Esophagus muscularis mucosa (tissue), 4 donors: ENCODE measurements around the gene KIRREL3. TPM values are rescaled to one million over a fixed set of nuclear protein-coding genes. Genes with fewer than 3 reads are reported as not detected.

Experiments
- DNase-seq: peaks from one replicate; pipeline ENCODE4 v3.0.0-alpha.2; 2017; ENCODE audit errors: extremely low spot score
- H3K27ac ChIP-seq, 4 donors: fragments of 200-600 bp; sonication (generic); replicated peaks in 1 of 4; 1 replicate in 3 of 4; 2 replicates in 1 of 4; pipeline ENCODE4 v1.5.1; 2016 to 2019; ENCODE audit warnings: mild to moderate bottlenecking in 1 of 4
- H3K27me3 ChIP-seq, 4 donors: fragments of 200-600 bp; sonication (generic); one replicate each; pipeline versions ENCODE4 v1.5.1 to v1.6.0; 2016 to 2019
- H3K36me3 ChIP-seq, 4 donors: fragments of 200-600 bp; sonication (generic); one replicate each; pipeline ENCODE4 v1.5.1; 2016 to 2019
- H3K4me1 ChIP-seq, 4 donors: fragments of 200-600 bp; sonication (generic); one replicate each; pipeline ENCODE4 v1.5.1; 2016 to 2019
- H3K4me3 ChIP-seq, 4 donors: fragments of 200-600 bp; sonication (generic); 1 replicate in 2 of 4; 2 replicates in 2 of 4; pipeline ENCODE4 v1.5.1; 2016 to 2019; ENCODE audit warnings: mild to moderate bottlenecking in 4 of 4, moderate library complexity in 1 of 4
- H3K9me3 ChIP-seq, 4 donors: fragments of 200-600 bp; sonication (generic); 1 replicate in 3 of 4; 2 replicates in 1 of 4; pipeline ENCODE4 v1.5.1; 2016 to 2019
- CTCF ChIP-seq, 3 experiments: fragments of 200-600 bp in 2 of 3; fragments of 450-650 bp in 1 of 3; sonication (generic) in 2 of 3; IDR thresholded peaks; one replicate each; pipeline ENCODE4 v1.5.1; 2017 to 2019; ENCODE audit warnings: antibody characterized with exemption in 3 of 3, mild to moderate bottlenecking in 2 of 3, moderate library complexity in 1 of 3
- EP300 ChIP-seq: sonication (generic); formaldehyde crosslinking; IDR thresholded peaks from one replicate; pipeline ENCODE4 v1.6.1; 2017; ENCODE audit warnings: antibody characterized with exemption
- POLR2A ChIP-seq: fragments of 450-650 bp; IDR thresholded peaks from one replicate; pipeline ENCODE4 v1.6.1; 2017; ENCODE audit warnings: antibody characterized with exemption, moderate library complexity, mild to moderate bottlenecking, low read depth
- POLR2AphosphoS5 ChIP-seq, 2 donors: sonication (generic); formaldehyde crosslinking; IDR thresholded peaks; one replicate each; pipeline ENCODE4 v1.6.1; 2017; ENCODE audit warnings: antibody characterized with exemption in 2 of 2
- WGBS: methylation state at CpG from one replicate; pipeline ENCODE4 v1.1.5; 2018; 5-methylcytosine and 5-hydroxymethylcytosine counted together
- intact Hi-C: fragments of 100-400 bp; cut with DNase I; formaldehyde crosslinking; loops from one replicate; pipeline ENCODE4 v1.15.1; 2023
- total RNA-seq, 4 donors: library from RNA; depleted of rRNA; stranded (reverse); fragments of >200 nt; gene quantifications; one replicate each; pipeline versions ENCODE4 v1.1.0 to v1.2.1, GENCODE V29; 2016

Gene KIRREL3
- total RNA-seq, 4 donors from 2014 or later, result 1.7 to 6.5 (median 3.1) TPM

GRCh38 chr11:126426820-126427749 lies 573.5 kb downstream of the KIRREL3 start:
- H3K9me3 ChIP-seq, result no peaks in the 10 kb centered on the region
- peak overlapping the region in 3 of 4 donors; percentile 38 to 54 (median 52) for H3K27ac ChIP-seq
- no peak overlapping the region for H3K4me3 ChIP-seq
- 77% methylated on average over 14 of the region's 14 CpGs for WGBS
- no peak for DNase-seq
- no peaks in the 10 kb centered on the region for H3K27me3 ChIP-seq
- TF ChIP-seq POLR2A (no peak), CTCF (IDR thresholded peaks at IDR 0.05) (no peak), EP300 (no peak)
- H3K36me3 ChIP-seq, result no peaks in the 10 kb centered on the region
- peaks cover 10 to 25% (median 20%) of the 10 kb centered on the region in 4 donors for H3K4me1 ChIP-seq
- intact Hi-C loops, result no loop called here

DNA sequence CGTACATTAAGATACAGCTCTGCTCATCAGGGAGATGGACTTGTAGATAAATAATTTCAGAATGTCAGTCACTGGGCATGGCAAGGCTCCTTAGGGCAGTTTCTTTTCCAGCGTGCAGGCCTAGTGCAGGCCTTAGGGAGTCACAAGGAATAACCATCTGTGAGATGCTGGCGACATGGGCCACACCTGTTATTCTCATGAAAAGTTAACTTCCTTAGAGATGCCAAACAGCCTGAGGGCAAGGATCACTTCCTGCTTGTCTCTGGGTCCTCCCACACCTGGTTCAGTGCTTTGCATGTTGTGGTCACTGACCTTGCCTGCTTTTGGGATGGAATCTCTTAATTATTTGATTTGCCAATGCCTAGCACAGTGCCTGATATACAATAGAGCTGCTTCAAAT lies 574.5 kb downstream of the KIRREL3 start:
- TF ChIP-seq POLR2A, result no peak
- TF ChIP-seq POLR2AphosphoS5 (IDR thresholded peaks at IDR 0.05), result no peak
- no peak for TF ChIP-seq EP300
- TF ChIP-seq CTCF (IDR thresholded peaks at IDR 0.05), result no peak
- DNase-seq, result no peak
- no peaks in the 10 kb centered on the region for H3K27me3 ChIP-seq
- no peaks in the 10 kb centered on the region for H3K9me3 ChIP-seq
- 95% methylated on average over 3 of the region's 3 CpGs for WGBS
- no peak overlapping the region for H3K27ac ChIP-seq
- peaks cover 3 to 20% (median 20%) of the 10 kb centered on the region in 4 donors for H3K4me1 ChIP-seq
- H3K4me3 ChIP-seq, result no peak overlapping the region
- intact Hi-C loops, result no loop called here
- H3K36me3 ChIP-seq, result no peaks in the 10 kb centered on the region

DNA sequence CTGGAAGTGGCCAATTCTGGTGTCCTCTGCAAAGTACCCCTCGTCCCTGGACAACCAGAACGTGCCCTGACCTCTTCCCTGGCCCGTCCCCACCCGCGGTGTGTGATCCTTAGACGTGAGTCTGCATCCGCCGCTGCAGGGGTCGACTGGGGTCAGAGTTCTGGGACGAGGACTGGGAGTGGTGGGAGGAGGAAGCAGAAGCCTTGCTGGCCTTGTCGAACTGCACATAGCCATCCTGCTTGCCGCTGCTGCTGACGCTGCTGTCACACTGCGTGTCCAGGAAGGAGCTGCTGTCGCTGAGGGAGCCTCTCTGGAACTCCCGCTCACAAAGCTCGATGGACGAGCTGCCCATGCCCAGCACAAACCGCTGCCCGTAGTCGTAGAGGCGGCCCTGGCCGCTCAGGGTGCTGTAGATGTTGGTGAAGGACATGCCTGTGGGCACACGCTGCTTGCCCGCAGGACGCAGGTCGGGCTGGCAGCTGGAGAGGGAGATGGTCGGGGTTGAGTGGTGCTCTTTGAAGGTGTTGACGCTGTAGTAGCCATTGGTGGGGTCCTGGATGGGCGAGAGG lies 576.0 kb downstream of the KIRREL3 start:
- intact Hi-C loops, result no loop called here
- Histone ChIP-seq H3K4me1 (peaks cover 4 to 32% (median 25%) of the 10 kb centered on the region in 4 donors), H3K27ac (no peak overlapping the region)

DNA sequence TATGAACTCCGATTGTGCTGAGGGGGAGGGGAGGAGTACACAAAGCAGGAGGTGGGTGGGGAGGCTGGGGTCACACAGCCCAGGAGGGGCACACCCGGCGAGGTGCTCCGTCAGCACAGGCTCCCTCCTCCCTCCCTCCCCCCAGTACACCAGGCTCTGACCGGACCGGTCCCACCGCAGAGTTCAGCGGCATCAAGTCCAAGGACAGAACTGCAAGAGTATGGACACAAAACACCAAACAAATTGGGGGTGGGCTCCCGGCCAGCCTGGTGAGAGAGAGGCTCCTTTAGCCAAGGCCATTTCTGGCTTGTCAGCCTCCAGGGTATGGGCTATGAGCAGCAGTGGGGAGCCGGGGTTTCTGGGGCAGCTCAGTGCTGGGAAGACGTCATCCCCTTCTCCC lies 576.8 kb downstream of the KIRREL3 start:
- TF ChIP-seq POLR2A (no peak), CTCF (IDR thresholded peaks at IDR 0.05) (no peak), EP300 (no peak), POLR2AphosphoS5 (IDR thresholded peaks at IDR 0.05) (no peak)
- intact Hi-C loops, result no loop called here
- 77% methylated on average over 3 of the region's 11 CpGs for WGBS
- Histone ChIP-seq H3K27me3 (no peaks in the 10 kb centered on the region), H3K9me3 (no peaks in the 10 kb centered on the region), H3K4me3 (no peak overlapping the region), H3K4me1 (peaks cover 4 to 38% (median 29%) of the 10 kb centered on the region in 4 donors), H3K27ac (no peak overlapping the region), H3K36me3 (no peaks in the 10 kb centered on the region)
- no peak for DNase-seq

More for the DNA sequence above, 576.0 kb downstream of the KIRREL3 start:
- no peaks in the 10 kb centered on the region for H3K36me3 ChIP-seq
- no peak for TF ChIP-seq POLR2AphosphoS5 (IDR thresholded peaks at IDR 0.05)
- TF ChIP-seq EP300, result no peak
- no peak for DNase-seq
- no peak overlapping the region for H3K4me3 ChIP-seq
- H3K9me3 ChIP-seq, result no peaks in the 10 kb centered on the region
- H3K27me3 ChIP-seq, result no peaks in the 10 kb centered on the region
- WGBS, result 85% methylated on average over 17 of the region's 30 CpGs

GRCh38 chr11:126423154-126423553 lies 577.4 kb downstream of the KIRREL3 start:
- TF ChIP-seq CTCF (IDR thresholded peaks at IDR 0.05), result no peak
- no peak for TF ChIP-seq EP300
- TF ChIP-seq POLR2A, result no peak
- TF ChIP-seq POLR2AphosphoS5 (IDR thresholded peaks at IDR 0.05), result no peak
- no peak for DNase-seq
- no peaks in the 10 kb centered on the region for H3K27me3 ChIP-seq
- intact Hi-C loops, result no loop called here
- H3K36me3 ChIP-seq, result no peaks in the 10 kb centered on the region
- WGBS, result 92% methylated on average over 1 of the region's 2 CpGs
- H3K4me1 ChIP-seq, result peaks cover 4 to 38% (median 29%) of the 10 kb centered on the region in 4 donors
- no peak overlapping the region for H3K27ac ChIP-seq
- no peak overlapping the region for H3K4me3 ChIP-seq
- H3K9me3 ChIP-seq, result no peaks in the 10 kb centered on the region
